Right atrium auricular region (tissue), 2 donors: ENCODE measurements around the gene CCDC197. TPM values are rescaled to one million over a fixed set of nuclear protein-coding genes. Genes with fewer than 3 reads are reported as not detected.

ENCODE experiments used
- DNase-seq: peaks from one replicate; pipeline ENCODE4 v3.0.0-alpha.2; 2019; ENCODE audit warnings: low spot score
- H3K27ac ChIP-seq, 2 donors: fragments of 200-600 bp; sonication (generic); 1 replicate in 1 of 2; 2 replicates in 1 of 2; pipeline ENCODE4 v1.5.1; 2016 to 2019
- H3K27me3 ChIP-seq, 2 donors: fragments of 200-600 bp; sonication (generic); one replicate each; pipeline versions ENCODE4 v1.5.1 to v1.6.0; 2017 to 2019
- H3K36me3 ChIP-seq: fragments of 200-600 bp; sonication (generic); one replicate; pipeline ENCODE4 v1.5.1; 2016
- H3K4me1 ChIP-seq, 2 donors: fragments of 200-600 bp; sonication (generic); one replicate each; pipeline versions ENCODE4 v1.5.1 to v1.6.0; 2017 to 2019
- H3K4me3 ChIP-seq, 2 donors: fragments of 200-600 bp; sonication (generic); 1 replicate in 1 of 2; 2 replicates in 1 of 2; pipeline ENCODE4 v1.5.1; 2017 to 2019; ENCODE audit warnings: mild to moderate bottlenecking in 1 of 2, moderate library complexity in 1 of 2
- H3K9me3 ChIP-seq, 2 donors: fragments of 200-600 bp; sonication (generic); one replicate each; pipeline ENCODE4 v1.5.1; 2019
- CTCF ChIP-seq, 2 donors: fragments of 200-600 bp; sonication (generic); IDR thresholded peaks; one replicate each; pipeline ENCODE4 v1.5.1; 2019; ENCODE audit warnings: antibody characterized with exemption in 2 of 2
- total RNA-seq, 2 donors: library from RNA; depleted of rRNA; stranded (reverse); fragments of >200 nt; gene quantifications; one replicate each; pipeline ENCODE4 v1.1.0, GENCODE V29; 2016

Gene CCDC197
- total RNA-seq, 2 donors from 2014 or later, result not detected

GRCh38 chr14:94015223-94015622 is 18.1 kb downstream of the CCDC197 start:
- no peak for DNase-seq
- Histone ChIP-seq H3K4me1 (no peaks in the 10 kb centered on the region), H3K4me3 (no peak overlapping the region), H3K27ac (no peak overlapping the region), H3K36me3 (no peaks in the 10 kb centered on the region), H3K27me3 (no peaks in the 10 kb centered on the region), H3K9me3 (no peaks in the 10 kb centered on the region)
- TF ChIP-seq CTCF (IDR thresholded peaks at IDR 0.05), result no peak

- no peak overlapping the region for H3K4me3 ChIP-seq
- DNase-seq, result no peak
- no peaks in the 10 kb centered on the region for H3K4me1 ChIP-seq
- no peak for TF ChIP-seq CTCF (IDR thresholded peaks at IDR 0.05)
- H3K36me3 ChIP-seq, result no peaks in the 10 kb centered on the region
- H3K27me3 ChIP-seq, result no peaks in the 10 kb centered on the region
- H3K9me3 ChIP-seq, result no peaks in the 10 kb centered on the region
- H3K27ac ChIP-seq, result no peak overlapping the region
Measured at GRCh38 chr14:94016446-94016976, 19.4 kb downstream of the CCDC197 start.

- no peaks in the 10 kb centered on the region for H3K36me3 ChIP-seq
- H3K9me3 ChIP-seq, result no peaks in the 10 kb centered on the region
- no peaks in the 10 kb centered on the region for H3K4me1 ChIP-seq
- no peak for TF ChIP-seq CTCF (IDR thresholded peaks at IDR 0.05)
- no peak overlapping the region for H3K4me3 ChIP-seq
- no peak for DNase-seq
- no peaks in the 10 kb centered on the region for H3K27me3 ChIP-seq
- no peak overlapping the region for H3K27ac ChIP-seq
Measured at GRCh38 chr14:94018308-94018707, 21.2 kb downstream of the CCDC197 start.

GRCh38 chr14:94019329-94019728 is 22.2 kb downstream of the CCDC197 start:
- no peaks in the 10 kb centered on the region for H3K4me1 ChIP-seq
- no peak for TF ChIP-seq CTCF (IDR thresholded peaks at IDR 0.05)
- no peaks in the 10 kb centered on the region for H3K27me3 ChIP-seq
- no peaks in the 10 kb centered on the region for H3K36me3 ChIP-seq
- DNase-seq, result no peak
- no peak overlapping the region for H3K27ac ChIP-seq
- no peaks in the 10 kb centered on the region for H3K9me3 ChIP-seq
- no peak overlapping the region for H3K4me3 ChIP-seq

GRCh38 chr14:94020267-94020666 is 23.2 kb downstream of the CCDC197 start:
- H3K4me3 ChIP-seq, result no peak overlapping the region
- DNase-seq, result no peak
- H3K36me3 ChIP-seq, result no peaks in the 10 kb centered on the region
- H3K27ac ChIP-seq, result no peak overlapping the region
- H3K27me3 ChIP-seq, result no peaks in the 10 kb centered on the region
- no peak for TF ChIP-seq CTCF (IDR thresholded peaks at IDR 0.05)
- no peaks in the 10 kb centered on the region for H3K9me3 ChIP-seq
- H3K4me1 ChIP-seq, result no peaks in the 10 kb centered on the region

GRCh38 chr14:94021001-94021400 is 23.9 kb downstream of the CCDC197 start:
- Histone ChIP-seq H3K9me3 (no peaks in the 10 kb centered on the region), H3K4me3 (no peak overlapping the region), H3K27me3 (no peaks in the 10 kb centered on the region), H3K36me3 (no peaks in the 10 kb centered on the region), H3K4me1 (no peaks in the 10 kb centered on the region), H3K27ac (no peak overlapping the region)
- no peak for TF ChIP-seq CTCF (IDR thresholded peaks at IDR 0.05)
- no peak for DNase-seq
